Panc1 (cell line): Measurements from ENCODE around the gene CACNA1G. TPM values are rescaled to one million over a fixed set of nuclear protein-coding genes. Genes with fewer than 3 reads are reported as not detected.
A peak's percentile ranks its signal among the peaks of the same experiment; 100 is the strongest.

Experiments
- ATAC-seq: fragments of 200-7000 bp; cut with Tn5 transposase; 2 replicates; pipeline ENCODE4 v1.9.1; 2020; ENCODE audit warnings: mild to moderate bottlenecking, moderate library complexity
- BruUV-seq: library from RNA; stranded (reverse); fragments of 400-500 nt; replicated peaks from 2 replicates; lab custom pipeline; 2021; lab: Mats Ljungman, UMichigan
- CTCF ChIA-PET: fragments of 300-600 bp; sonication (Branson Sonifier 250); formaldehyde crosslinking; loops from one replicate; lab custom pipeline; 2022; ENCODE audit warnings: antibody characterized with exemption; lab: Charles Lee
- POLR2A ChIA-PET: fragments of 300-600 bp; sonication (Branson Sonifier 250); formaldehyde crosslinking; loops from one replicate; lab custom pipeline; 2022; ENCODE audit warnings: antibody characterized with exemption; lab: Charles Lee
- DNase-seq: peaks from one replicate; pipeline ENCODE4 v3.0.0-alpha.2; 2010; ENCODE audit warnings: low read depth, low spot score
- H3K27ac ChIP-seq: 2 replicates; pipeline ENCODE4 v1.5.1; 2011; ENCODE audit warnings: mild to moderate bottlenecking, low read length, inconsistent platforms
- H3K27me3 ChIP-seq: fragments of 200-500 bp; sonication (Bioruptor generic); 2 replicates; pipeline ENCODE4 v1.6.0; 2014; ENCODE audit warnings: low read length, inconsistent platforms; ENCODE audit not compliant: control insufficient read depth, insufficient read depth
- H3K36me3 ChIP-seq: fragments of 200-500 bp; sonication (Bioruptor generic); 2 replicates; pipeline ENCODE4 v1.5.1; 2014; ENCODE audit warnings: inconsistent platforms, mild to moderate bottlenecking, low read length, moderate library complexity; ENCODE audit not compliant: control insufficient read depth, insufficient read depth
- H3K4me1 ChIP-seq: 2 replicates; pipeline ENCODE4 v1.5.1; 2011; ENCODE audit warnings: inconsistent platforms, mild to moderate bottlenecking, low read length, moderate library complexity; ENCODE audit not compliant: control insufficient read depth, insufficient read depth
- H3K4me3 ChIP-seq, 2 experiments: 2 replicates each; pipeline ENCODE4 v1.5.1; 2011 to 2012; ENCODE audit warnings: low read depth in 2 of 2, low read length in 2 of 2, mild to moderate bottlenecking in 2 of 2, inconsistent platforms in 1 of 2, moderate library complexity in 1 of 2
- H3K9me3 ChIP-seq: fragments of 200-500 bp; sonication (Bioruptor generic); 2 replicates; pipeline ENCODE4 v1.5.1; 2014; ENCODE audit warnings: low read depth, mild to moderate bottlenecking, inconsistent platforms, low read length, moderate library complexity; ENCODE audit not compliant: control insufficient read depth, insufficient read depth
- CTCF ChIP-seq: fragments of 450-650 bp; IDR thresholded peaks from 2 replicates; pipeline ENCODE4 v1.5.1; 2017; ENCODE audit warnings: mild to moderate bottlenecking
- POLR2AphosphoS5 ChIP-seq: IDR thresholded peaks from 2 replicates; pipeline ENCODE4 v1.6.1; 2012; ENCODE audit warnings: mild to moderate bottlenecking, low read depth, low read length, moderate library complexity
- REST ChIP-seq, 2 experiments: IDR thresholded peaks; 2 replicates each; pipeline ENCODE4 v1.6.1; 2011 to 2012; ENCODE audit warnings: low read depth in 2 of 2, control low read depth in 1 of 2, low read length in 1 of 2, mild to moderate bottlenecking in 1 of 2, moderate library complexity in 1 of 2; ENCODE audit not compliant: insufficient read depth in 1 of 2
- SIN3A ChIP-seq: IDR thresholded peaks from 2 replicates; pipeline ENCODE4 v1.6.1; 2012; ENCODE audit warnings: low read depth, mild to moderate bottlenecking, low read length, moderate library complexity, borderline replicate concordance; ENCODE audit not compliant: insufficient read depth
- TCF7L2 ChIP-seq: IDR thresholded peaks from 2 replicates; pipeline ENCODE4 v1.6.1; 2011; ENCODE audit warnings: mild to moderate bottlenecking, low read depth, low read length, inconsistent platforms
- in situ Hi-C: cut with HindIII; loops from 2 replicates; pipeline ENCODE4 v1.10.0; 2016; ENCODE audit warnings: low sequenced_read_pairs, low pct_unique_long_range_greater_than_20kb
- intact Hi-C: fragments of 100-400 bp; cut with micrococcal nuclease; formaldehyde crosslinking; loops from one replicate; pipeline ENCODE4 v1.10.0; 2022; ENCODE audit not compliant: unreplicated experiment
- total RNA-seq: library from RNA; stranded (reverse); gene quantifications from one replicate; pipeline ENCODE4 v1.2.1, GENCODE V29; 2021; ENCODE audit not compliant: unreplicated experiment

CACNA1G gene
- total RNA-seq, 1 experiment from 2014 or later: 10.0 TPM

GRCh38 chr17:50596191-50597037 lies 35.9 kb downstream of the CACNA1G start:
- intact Hi-C loops: no loop called here
- ChIA-PET POLR2A (no interaction called here), CTCF (no interaction called here)
- no peaks in the 10 kb centered on the region for H3K36me3 ChIP-seq
- H3K4me3 ChIP-seq: no peak overlapping the region
- in situ Hi-C loops: no loop called here
- H3K27me3 ChIP-seq: no peaks in the 10 kb centered on the region
- DNase-seq: no peak
- H3K4me1 ChIP-seq: 0 out of 2 replicates have a peak, but pooled peaks cover 3% of the 10 kb centered on the region
- no peaks in the 10 kb centered on the region for H3K9me3 ChIP-seq
- no peak overlapping the region for H3K27ac ChIP-seq
- TF ChIP-seq CTCF (no peak), SIN3A (no peak), REST (IDR thresholded peaks at IDR 0.05; ENCODE audit: insufficient read depth in 1 of 2, low read depth in 2 of 2, low read length in 1 of 2) (no peak), POLR2AphosphoS5 (no peak), TCF7L2 (no peak)
- no TSS peak for BruUV-seq
- 0 out of 2 replicates have a peak, but pooled peaks have one; percentile 23 for ATAC-seq

GRCh38 chr17:50598487-50598886 lies 38.0 kb downstream of the CACNA1G start:
- intact Hi-C loops: no loop called here
- no TSS peak for BruUV-seq
- ATAC-seq: no peak
- H3K4me3 ChIP-seq: no peak overlapping the region
- TF ChIP-seq POLR2AphosphoS5 (no peak), CTCF (no peak), REST (IDR thresholded peaks at IDR 0.05; ENCODE audit: insufficient read depth in 1 of 2, low read depth in 2 of 2, low read length in 1 of 2) (no peak), TCF7L2 (no peak), SIN3A (no peak)
- in situ Hi-C loops: no loop called here
- H3K9me3 ChIP-seq: no peaks in the 10 kb centered on the region
- H3K36me3 ChIP-seq: no peaks in the 10 kb centered on the region
- H3K4me1 ChIP-seq: 0 out of 2 replicates have a peak, but pooled peaks cover 3% of the 10 kb centered on the region
- ChIA-PET POLR2A (no interaction called here), CTCF (interaction anchor here (1.0 kb wide), 1 partner anchor 25 kb away, joined by 3 read pairs; no protein-coding TSS in a partner anchor)
- no peak overlapping the region for H3K27ac ChIP-seq
- DNase-seq: no peak
- H3K27me3 ChIP-seq: no peaks in the 10 kb centered on the region
